ENCODE measurements around the gene TRIM17.

Gene TRIM17

DNA sequence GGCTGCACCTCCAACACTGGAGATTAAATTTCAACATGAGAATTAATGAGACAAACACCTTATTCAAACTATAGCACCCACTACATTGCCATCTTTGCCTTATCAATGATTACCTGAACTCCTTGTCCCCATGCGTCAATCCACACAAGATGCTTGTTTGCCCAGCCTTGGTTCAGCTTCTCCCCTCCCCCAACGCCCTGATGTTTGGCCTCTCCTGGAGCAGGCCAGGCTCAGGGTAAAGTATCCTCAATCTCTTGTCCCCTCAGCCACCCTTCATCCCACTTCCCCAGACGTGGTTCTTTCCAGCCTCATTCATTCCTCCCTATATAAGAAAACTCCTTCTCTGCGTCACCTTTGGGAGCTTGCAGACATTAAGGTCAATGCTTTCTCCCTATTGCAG is 11.8 kb upstream of the TRIM17 start:
- Histone ChIP-seq H3K4me3 (ENCODE audit: low read depth, low read length) (no peak overlapping the region), H3K27me3 (replicated peaks) (peaks cover 4% of the 10 kb centered on the region), H3K36me3 (replicated peaks) (no peaks in the 10 kb centered on the region), H3K27ac (no peak overlapping the region)
- DNase-seq = no peak
- in situ Hi-C loops (cut with HindIII; ENCODE audit: low pct_ligation_motif_present, low sequenced_read_pairs) = no loop called here
- TF ChIP-seq, protein P1, sequence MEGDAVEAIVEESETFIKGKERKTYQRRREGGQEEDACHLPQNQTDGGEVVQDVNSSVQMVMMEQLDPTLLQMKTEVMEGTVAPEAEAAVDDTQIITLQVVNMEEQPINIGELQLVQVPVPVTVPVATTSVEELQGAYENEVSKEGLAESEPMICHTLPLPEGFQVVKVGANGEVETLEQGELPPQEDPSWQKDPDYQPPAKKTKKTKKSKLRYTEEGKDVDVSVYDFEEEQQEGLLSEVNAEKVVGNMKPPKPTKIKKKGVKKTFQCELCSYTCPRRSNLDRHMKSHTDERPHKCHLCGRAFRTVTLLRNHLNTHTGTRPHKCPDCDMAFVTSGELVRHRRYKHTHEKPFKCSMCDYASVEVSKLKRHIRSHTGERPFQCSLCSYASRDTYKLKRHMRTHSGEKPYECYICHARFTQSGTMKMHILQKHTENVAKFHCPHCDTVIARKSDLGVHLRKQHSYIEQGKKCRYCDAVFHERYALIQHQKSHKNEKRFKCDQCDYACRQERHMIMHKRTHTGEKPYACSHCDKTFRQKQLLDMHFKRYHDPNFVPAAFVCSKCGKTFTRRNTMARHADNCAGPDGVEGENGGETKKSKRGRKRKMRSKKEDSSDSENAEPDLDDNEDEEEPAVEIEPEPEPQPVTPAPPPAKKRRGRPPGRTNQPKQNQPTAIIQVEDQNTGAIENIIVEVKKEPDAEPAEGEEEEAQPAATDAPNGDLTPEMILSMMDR (IDR thresholded peaks at IDR 0.05; ENCODE audit: low read depth, low read length, missing control alignments) = no peak

GRCh38 chr1:228426518-228427175 is 10.0 kb upstream of the TRIM17 start:
- TF ChIP-seq, protein P1 (IDR thresholded peaks at IDR 0.05; ENCODE audit: low read depth, low read length, missing control alignments) = no peak
- no peak overlapping the region for H3K27ac ChIP-seq
- H3K4me3 ChIP-seq (ENCODE audit: low read depth, low read length) = no peak overlapping the region
- peaks cover 4% of the 10 kb centered on the region for H3K27me3 ChIP-seq (replicated peaks)
- DNase-seq = no peak
- H3K36me3 ChIP-seq (replicated peaks) = no peaks in the 10 kb centered on the region
- in situ Hi-C loops (cut with HindIII; ENCODE audit: low pct_ligation_motif_present, low sequenced_read_pairs) = no loop called here

GRCh38 chr1:228424685-228425660 is 8.3 kb upstream of the TRIM17 start:
- TF ChIP-seq, protein P1 (IDR thresholded peaks at IDR 0.05; ENCODE audit: low read depth, low read length, missing control alignments) = no peak
- DNase-seq = no peak

DNA sequence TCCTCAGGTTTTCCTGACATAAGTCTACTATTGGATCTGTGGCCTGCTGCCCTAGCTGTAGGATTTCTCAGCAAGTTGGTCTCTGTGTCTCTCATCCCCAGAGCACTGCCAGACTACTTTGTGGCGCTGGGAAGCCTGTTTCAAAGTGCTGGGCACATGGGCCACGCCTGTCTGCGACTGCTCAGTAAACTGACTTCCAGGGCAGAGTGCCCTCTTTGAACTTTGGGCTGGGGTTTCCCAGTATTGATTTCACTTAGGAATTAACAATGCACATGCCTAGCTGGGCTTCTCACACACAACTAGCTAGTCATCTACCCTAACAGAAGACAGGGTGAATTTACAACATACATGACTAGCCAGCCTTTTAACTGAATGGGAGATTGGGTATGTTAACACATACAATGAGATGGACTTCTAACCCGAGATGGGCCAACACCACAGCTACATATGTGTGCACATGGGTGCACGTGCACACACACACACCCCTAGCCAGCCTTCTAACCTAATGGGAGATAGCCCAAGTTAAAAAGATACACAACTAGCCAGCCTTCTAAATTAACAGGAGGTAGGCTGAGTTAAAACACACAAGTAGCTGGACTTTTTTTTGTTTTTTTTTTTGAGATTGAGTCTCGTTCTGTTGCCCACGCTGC is 6.9 kb upstream of the TRIM17 start:
- no peak for DNase-seq
- in situ Hi-C loops (cut with HindIII; ENCODE audit: low pct_ligation_motif_present, low sequenced_read_pairs) = no loop called here

More at GRCh38 chr1:228424685-228425660, 8.3 kb upstream of the TRIM17 start:
- Histone ChIP-seq H3K36me3 (replicated peaks) (no peaks in the 10 kb centered on the region), H3K4me3 (ENCODE audit: low read depth, low read length) (no peak overlapping the region), H3K27me3 (replicated peaks) (peaks cover 4% of the 10 kb centered on the region), H3K27ac (no peak overlapping the region)
- in situ Hi-C loops (cut with HindIII; ENCODE audit: low pct_ligation_motif_present, low sequenced_read_pairs) = no loop called here

More for the DNA sequence above, 6.9 kb upstream of the TRIM17 start:
- Histone ChIP-seq H3K27ac (no peak overlapping the region), H3K36me3 (replicated peaks) (no peaks in the 10 kb centered on the region), H3K4me3 (ENCODE audit: low read depth, low read length) (no peak overlapping the region), H3K27me3 (replicated peaks) (no peaks in the 10 kb centered on the region)
- TF ChIP-seq, protein P1 (IDR thresholded peaks at IDR 0.05; ENCODE audit: low read depth, low read length, missing control alignments) = no peak
